ENCODE data around the gene PAPLN.

The PAPLN gene

GRCh38 chr14:73207615-73208014 lies 29.7 kb upstream of the PAPLN start:
- no peak overlapping the region for H3K27ac ChIP-seq (ENCODE audit: low read depth, low read length, poor library complexity, severe bottlenecking)
- H3K36me3 ChIP-seq (ENCODE audit: insufficient read depth, low read length) = peaks cover 68% of the 10 kb centered on the region
- H3K4me3 ChIP-seq (ENCODE audit: low read depth, low read length, poor library complexity, severe bottlenecking) = no peak overlapping the region
- no peak overlapping the region for H3K4me2 ChIP-seq (ENCODE audit: low read length)
- no peaks in the 10 kb centered on the region for H3K79me2 ChIP-seq (ENCODE audit: insufficient read depth, low read length)
- no peak for TF ChIP-seq EZH2 (IDR thresholded peaks at IDR 0.05; ENCODE audit: borderline replicate concordance, low read length)
- TF ChIP-seq CTCF (IDR thresholded peaks at IDR 0.05; ENCODE audit: low read length) = no peak
- H3F3A ChIP-seq (ENCODE audit: insufficient read depth, low read length) = no peaks in the 10 kb centered on the region
- no peaks in the 10 kb centered on the region for H3K4me1 ChIP-seq (ENCODE audit: insufficient read depth, low read length, severe bottlenecking)
- H3K9me3 ChIP-seq (ENCODE audit: low read length) = peaks cover 12% of the 10 kb centered on the region
- no peak overlapping the region for H2AFZ ChIP-seq (ENCODE audit: low read length)
- H3K9me2 ChIP-seq (ENCODE audit: low read depth, low read length) = no peaks in the 10 kb centered on the region
- no peaks in the 10 kb centered on the region for H3K27me3 ChIP-seq (ENCODE audit: insufficient read depth, low read length)
- H3K9ac ChIP-seq (ENCODE audit: low read length) = no peak overlapping the region
- no peaks in the 10 kb centered on the region for H4K20me1 ChIP-seq (ENCODE audit: insufficient read depth, low read length)

DNA sequence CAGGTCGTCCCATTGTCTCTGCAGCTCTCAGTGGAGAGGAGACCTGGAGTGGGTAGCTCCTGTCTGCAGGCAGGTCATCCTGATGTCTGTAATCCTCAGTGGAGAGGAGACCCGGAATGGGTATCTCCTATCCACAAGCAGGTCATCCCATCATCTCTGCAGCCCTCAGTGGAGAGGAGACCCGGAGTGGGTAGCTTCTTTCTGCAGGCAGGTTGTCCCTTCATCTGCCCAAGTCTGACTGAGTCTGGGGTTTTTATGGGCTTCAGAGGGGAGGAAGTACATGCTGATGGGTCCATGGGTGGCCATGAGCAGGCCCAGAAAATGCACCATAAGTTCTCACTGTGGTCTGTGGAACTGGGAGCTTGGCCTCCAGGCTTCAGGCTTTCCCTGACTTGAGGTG lies 28.9 kb upstream of the PAPLN start:
- Histone ChIP-seq H2AFZ (ENCODE audit: low read length) (no peak overlapping the region), H4K20me1 (ENCODE audit: insufficient read depth, low read length) (no peaks in the 10 kb centered on the region), H3K9me2 (ENCODE audit: low read depth, low read length) (no peaks in the 10 kb centered on the region), H3K4me1 (ENCODE audit: insufficient read depth, low read length, severe bottlenecking) (no peaks in the 10 kb centered on the region), H3K9me3 (ENCODE audit: low read length) (peaks cover 12% of the 10 kb centered on the region), H3K79me2 (ENCODE audit: insufficient read depth, low read length) (no peaks in the 10 kb centered on the region), H3K27ac (ENCODE audit: low read depth, low read length, poor library complexity, severe bottlenecking) (no peak overlapping the region), H3K36me3 (ENCODE audit: insufficient read depth, low read length) (peaks cover 72% of the 10 kb centered on the region), H3K4me2 (ENCODE audit: low read length) (no peak overlapping the region), H3K9ac (ENCODE audit: low read length) (no peak overlapping the region), H3K27me3 (ENCODE audit: insufficient read depth, low read length) (no peaks in the 10 kb centered on the region), H3K4me3 (ENCODE audit: low read depth, low read length, poor library complexity, severe bottlenecking) (no peak overlapping the region), H3F3A (ENCODE audit: insufficient read depth, low read length) (no peaks in the 10 kb centered on the region)
- no peak for TF ChIP-seq CTCF (IDR thresholded peaks at IDR 0.05; ENCODE audit: low read length)
- TF ChIP-seq EZH2 (IDR thresholded peaks at IDR 0.05; ENCODE audit: borderline replicate concordance, low read length) = no peak

- H3K9me2 ChIP-seq (ENCODE audit: low read depth, low read length) = no peaks in the 10 kb centered on the region
- H3K27ac ChIP-seq (ENCODE audit: low read depth, low read length, poor library complexity, severe bottlenecking) = no peak overlapping the region
- H2AFZ ChIP-seq (ENCODE audit: low read length) = no peak overlapping the region
- H3K9me3 ChIP-seq (ENCODE audit: low read length) = peaks cover 12% of the 10 kb centered on the region
- no peaks in the 10 kb centered on the region for H3F3A ChIP-seq (ENCODE audit: insufficient read depth, low read length)
- no peaks in the 10 kb centered on the region for H3K79me2 ChIP-seq (ENCODE audit: insufficient read depth, low read length)
- H3K9ac ChIP-seq (ENCODE audit: low read length) = no peak overlapping the region
- H3K4me3 ChIP-seq (ENCODE audit: low read depth, low read length, poor library complexity, severe bottlenecking) = no peak overlapping the region
- H3K4me2 ChIP-seq (ENCODE audit: low read length) = no peak overlapping the region
- H4K20me1 ChIP-seq (ENCODE audit: insufficient read depth, low read length) = no peaks in the 10 kb centered on the region
- TF ChIP-seq EZH2 (IDR thresholded peaks at IDR 0.05; ENCODE audit: borderline replicate concordance, low read length) (no peak), CTCF (IDR thresholded peaks at IDR 0.05; ENCODE audit: low read length) (no peak)
- H3K4me1 ChIP-seq (ENCODE audit: insufficient read depth, low read length, severe bottlenecking) = no peaks in the 10 kb centered on the region
- H3K36me3 ChIP-seq (ENCODE audit: insufficient read depth, low read length) = peaks cover 77% of the 10 kb centered on the region
- no peaks in the 10 kb centered on the region for H3K27me3 ChIP-seq (ENCODE audit: insufficient read depth, low read length)
Observed at GRCh38 chr14:73208846-73209245, 28.5 kb upstream of the PAPLN start.
